ENCODE data around the gene UCP3.

GRCh38 chr11:74033046-74033445, 24.2 kb upstream of the UCP3 start:
- TF ChIP-seq CTCF (conservative IDR thresholded peaks at IDR 0.05; ENCODE audit: low read depth, low read length) (no peak), EZH2 (IDR thresholded peaks at IDR 0.05; ENCODE audit: low read length, unreplicated experiment) (no peak)

Measured in PC-3 (cell line).